Posterior vena cava (tissue), 2 donors: ENCODE results near the gene SEMA5B. TPM values are rescaled to one million over a fixed set of nuclear protein-coding genes. Genes with fewer than 3 reads are reported as not detected.

Source experiments
- DNase-seq: peaks from one replicate; pipeline ENCODE4 v3.0.0-alpha.2; 2020; ENCODE audit warnings: low spot score
- intact Hi-C, 2 donors: fragments of 100-400 bp; cut with DNase I; formaldehyde crosslinking; loops; one replicate each; pipeline versions ENCODE4 v1.14.1 to v1.14.2; 2022 to 2023
- total RNA-seq, 2 donors: library from RNA; stranded (reverse); fragmentation: NEBNext Ultra II Directional; extraction: Animal tissue kit (Norgen Biotek cat#: 25700); gene quantifications; one replicate each; pipeline ENCODE4 v1.2.1, GENCODE V29; 2021
- donor health status: DM: yes; HTN: yes; CAD: no.
- donor health status: DM: yes; HTN: yes; CAD: no.

SEMA5B gene
- total RNA-seq, 2 donors from 2014 or later: 0.93 to 1.3 TPM

DNA sequence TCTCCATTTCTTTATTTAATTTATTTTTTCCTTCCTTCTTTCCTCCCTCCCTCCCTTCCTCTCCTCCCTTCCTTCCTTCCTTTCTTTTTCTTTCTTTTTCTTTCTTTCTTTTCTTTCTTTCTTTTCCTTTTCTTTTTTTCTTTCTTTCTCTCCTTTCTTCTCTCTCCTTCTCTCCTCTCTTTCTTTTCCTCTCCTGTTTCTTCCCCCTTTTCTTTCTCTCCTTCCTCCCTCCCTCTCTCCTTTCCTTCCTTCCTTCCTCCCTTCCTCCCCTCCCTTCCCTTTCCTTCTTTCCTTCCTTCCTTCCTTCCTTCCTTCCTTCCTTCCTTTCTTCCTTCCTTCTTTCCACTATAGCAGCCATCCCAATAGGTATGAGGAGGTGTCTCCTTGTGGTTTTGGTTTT, 32.5 kb upstream of the SEMA5B start:
- no peak for DNase-seq
- intact Hi-C loops: no loop called here

- DNase-seq: no peak
- intact Hi-C loops: no loop called here
These were observed 30.9 kb upstream of the SEMA5B start for GRCh38 chr3:123058505-123058904.

DNA sequence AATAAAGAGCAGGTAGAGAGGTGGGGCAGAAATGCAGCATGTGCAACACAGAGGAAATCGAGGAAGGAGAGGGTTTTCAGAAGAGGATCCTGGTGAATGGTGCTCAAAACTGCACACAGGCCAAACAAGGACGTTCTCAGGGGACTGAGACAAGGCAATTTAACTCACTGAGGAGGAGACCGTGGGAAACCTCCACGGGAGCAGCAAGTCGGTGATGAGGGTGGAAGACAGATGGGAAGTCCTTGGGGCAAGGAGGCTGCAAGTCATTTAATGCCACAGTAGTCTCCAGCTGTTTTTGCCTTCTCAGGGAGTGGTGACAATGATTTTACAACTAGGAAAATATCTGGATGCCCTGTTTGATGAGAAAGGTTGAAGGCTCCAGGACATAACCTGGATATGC, 27.8 kb upstream of the SEMA5B start:
- intact Hi-C loops: no loop called here
- no peak for DNase-seq

GRCh38 chr3:123054931-123055330, 27.4 kb upstream of the SEMA5B start:
- intact Hi-C loops: no loop called here

DNA sequence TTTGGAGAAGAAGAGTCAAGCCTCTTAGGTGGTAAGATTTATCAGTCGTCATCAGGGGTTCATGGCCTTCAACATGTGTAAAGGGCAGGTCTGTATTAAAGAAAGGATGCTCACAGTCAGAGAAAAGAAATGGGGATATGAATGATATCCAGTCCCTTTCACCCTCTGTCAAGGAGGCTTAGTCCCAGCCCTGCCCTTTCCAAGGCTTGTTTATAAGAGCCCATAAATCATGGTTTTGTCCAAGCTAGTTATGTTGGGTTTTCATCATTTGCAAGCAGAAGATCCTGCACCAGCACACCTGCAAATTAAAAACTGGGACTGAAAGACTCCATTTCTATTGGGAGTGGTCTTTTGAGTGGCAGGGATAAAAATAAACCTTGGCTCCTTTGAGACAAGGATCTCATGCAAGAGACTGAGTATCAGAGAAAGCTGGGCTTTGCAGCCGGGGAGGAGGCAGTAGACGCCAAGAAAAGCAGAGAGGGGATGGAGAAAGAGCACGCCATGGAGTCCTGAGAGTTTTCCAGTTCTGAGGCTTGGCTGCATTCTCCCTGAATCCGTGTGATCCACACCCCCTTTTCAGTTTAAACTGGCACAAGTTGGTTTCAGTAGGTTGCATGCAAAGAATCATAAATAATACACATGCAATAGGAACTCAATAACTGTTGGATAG, 26.7 kb upstream of the SEMA5B start:
- intact Hi-C loops: no loop called here
- DNase-seq: no peak

More at GRCh38 chr3:123054931-123055330, 27.4 kb upstream of the SEMA5B start:
- no peak for DNase-seq

- DNase-seq: no peak
- intact Hi-C loops: no loop called here
These were observed 25.5 kb upstream of the SEMA5B start for GRCh38 chr3:123053107-123053506.

DNA sequence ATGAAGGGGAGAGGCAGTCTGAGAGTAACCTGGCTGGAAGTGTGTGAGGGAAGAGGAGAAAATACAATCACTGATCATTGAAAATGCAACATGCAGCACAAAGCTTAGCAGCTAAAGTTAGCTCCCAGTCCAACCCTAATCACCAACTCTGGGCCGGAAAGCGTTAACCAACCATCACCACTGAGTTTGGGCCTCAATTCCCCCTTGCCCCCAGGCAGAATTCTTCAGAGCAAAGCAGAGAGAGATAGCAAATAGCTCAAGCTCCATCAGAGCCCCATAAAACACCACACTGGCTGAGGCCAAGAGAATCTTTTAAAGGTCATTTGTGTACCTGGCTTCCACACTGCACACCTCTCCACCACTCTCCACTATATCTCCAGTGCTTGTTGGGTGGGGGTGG, 23.1 kb upstream of the SEMA5B start:
- DNase-seq: no peak
- intact Hi-C loops: no loop called here

DNA sequence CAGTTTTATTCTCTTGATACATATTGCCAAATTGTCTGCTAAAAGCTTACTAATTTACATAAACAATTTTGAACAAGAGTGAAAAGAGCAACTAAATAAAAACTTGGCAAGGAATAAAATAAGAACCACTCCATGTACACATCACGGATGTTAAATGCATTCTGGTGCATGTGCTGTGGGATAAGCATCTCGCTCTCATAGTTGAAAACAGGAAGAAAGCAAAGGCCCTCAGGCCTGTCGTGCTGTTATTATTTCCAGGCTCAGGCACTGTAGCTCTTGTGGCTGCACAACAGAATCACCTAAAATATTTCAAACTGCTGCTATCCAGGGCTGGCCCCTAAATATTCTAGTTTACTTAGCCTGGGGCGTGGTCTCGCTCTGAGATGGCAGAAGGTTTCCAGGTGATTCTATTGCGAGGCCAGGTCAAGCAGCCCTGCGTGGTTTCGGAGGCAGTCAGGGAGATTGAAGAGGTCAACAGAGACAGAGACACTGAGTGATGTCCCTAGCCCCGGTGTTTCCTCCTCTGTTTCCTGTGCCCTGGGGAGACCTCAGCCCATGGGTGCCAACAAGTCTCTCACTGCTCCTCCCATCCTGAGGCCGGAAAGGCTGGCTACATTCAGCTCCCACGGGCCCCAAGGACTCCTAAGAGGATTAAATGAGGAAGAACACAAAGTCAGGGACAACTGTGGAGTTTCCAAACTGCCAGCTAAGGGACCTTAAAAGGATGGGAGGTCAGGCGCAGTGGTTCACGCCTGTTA, 21.1 kb upstream of the SEMA5B start:
- no peak for DNase-seq
- intact Hi-C loops: no loop called here

DNA sequence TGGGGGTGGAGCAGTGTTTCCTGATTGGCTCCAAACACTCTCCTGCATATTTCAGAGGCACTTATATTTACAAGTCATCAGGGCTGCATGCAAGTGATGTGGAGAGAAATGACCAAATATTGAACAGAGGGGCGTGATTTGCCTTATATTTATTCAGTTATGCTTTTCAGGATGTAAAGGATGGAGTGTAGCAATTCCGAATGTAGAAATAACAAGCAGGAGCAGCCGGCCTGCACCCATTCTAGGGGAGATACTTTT, 19.4 kb upstream of the SEMA5B start:
- no peak for DNase-seq

DNA sequence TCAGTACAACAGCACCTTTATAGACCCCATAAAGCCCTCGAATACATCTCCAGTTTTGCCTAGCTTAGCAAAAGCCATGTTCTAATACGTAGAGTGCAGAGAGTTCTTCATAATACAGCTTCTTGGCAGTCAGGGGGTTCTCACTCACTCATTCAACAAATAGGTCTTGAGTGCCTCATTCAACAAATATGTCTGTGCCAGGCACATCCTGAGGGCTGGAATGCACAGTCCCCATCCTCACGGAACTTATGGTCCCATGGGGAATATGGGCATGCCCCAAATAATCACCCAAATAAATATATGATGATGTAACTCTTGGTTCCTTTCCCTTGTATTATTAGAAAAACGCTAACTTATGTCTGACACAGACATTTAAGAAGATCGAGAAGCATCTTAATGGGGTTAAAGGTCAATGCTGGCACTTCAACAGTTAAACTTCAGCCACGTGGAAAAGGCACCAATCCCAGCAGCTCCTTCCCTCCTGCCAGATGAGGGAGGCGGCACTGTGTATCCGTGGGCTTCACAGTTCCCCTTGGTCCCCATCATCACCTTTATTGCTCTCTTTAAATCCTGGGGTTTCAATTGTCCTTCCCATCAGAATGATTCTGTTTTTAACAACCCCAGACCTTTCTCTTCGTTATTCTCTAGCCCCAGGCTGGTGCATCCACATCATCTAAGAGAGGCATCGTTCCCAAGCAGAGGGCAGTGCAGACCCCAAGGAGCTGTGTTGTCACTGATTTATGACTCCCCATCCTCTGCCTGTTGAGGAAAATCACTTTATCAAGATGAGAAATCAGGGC, 18.9 kb upstream of the SEMA5B start:
- no peak for DNase-seq
- intact Hi-C loops: no loop called here

More for the DNA sequence above, 19.4 kb upstream of the SEMA5B start:
- intact Hi-C loops: no loop called here

DNA sequence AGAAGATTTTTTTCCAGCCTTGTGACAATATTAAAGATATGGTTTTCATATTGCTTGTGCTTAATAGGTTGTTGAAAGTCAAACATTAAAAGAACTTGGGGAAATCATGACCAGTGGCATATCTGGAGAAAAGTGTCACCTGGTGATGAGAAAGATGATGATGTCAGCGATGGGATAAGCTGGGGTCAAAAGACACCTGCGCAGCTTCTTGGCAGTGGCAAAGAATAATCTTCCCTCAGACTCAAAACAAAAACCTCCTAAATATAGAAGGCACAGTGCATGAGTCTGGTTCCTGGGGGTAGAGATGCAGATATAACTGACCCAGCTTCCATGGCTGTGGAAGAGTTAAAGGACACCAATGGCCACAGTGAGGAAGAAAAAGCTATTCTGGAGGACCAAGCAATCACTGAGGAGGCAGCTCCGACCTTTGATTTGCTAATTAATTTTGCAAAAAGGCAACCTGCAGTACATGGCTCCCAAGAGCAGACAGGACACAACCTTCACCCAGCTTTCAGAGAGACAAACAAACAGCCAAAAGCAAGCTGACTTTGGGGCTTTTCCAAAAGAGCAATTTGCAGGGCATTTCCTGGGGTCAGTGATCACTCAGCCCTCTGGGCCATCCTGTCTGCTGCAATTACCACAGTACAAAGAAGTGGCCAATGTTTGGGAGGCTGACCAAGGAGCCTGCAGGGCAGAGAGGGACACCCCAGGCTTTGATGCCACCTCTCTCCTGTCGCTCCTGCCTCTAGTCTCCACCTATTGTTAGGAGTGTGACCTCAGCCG, 17.6 kb upstream of the SEMA5B start:
- no peak for DNase-seq
- intact Hi-C loops: no loop called here

DNA sequence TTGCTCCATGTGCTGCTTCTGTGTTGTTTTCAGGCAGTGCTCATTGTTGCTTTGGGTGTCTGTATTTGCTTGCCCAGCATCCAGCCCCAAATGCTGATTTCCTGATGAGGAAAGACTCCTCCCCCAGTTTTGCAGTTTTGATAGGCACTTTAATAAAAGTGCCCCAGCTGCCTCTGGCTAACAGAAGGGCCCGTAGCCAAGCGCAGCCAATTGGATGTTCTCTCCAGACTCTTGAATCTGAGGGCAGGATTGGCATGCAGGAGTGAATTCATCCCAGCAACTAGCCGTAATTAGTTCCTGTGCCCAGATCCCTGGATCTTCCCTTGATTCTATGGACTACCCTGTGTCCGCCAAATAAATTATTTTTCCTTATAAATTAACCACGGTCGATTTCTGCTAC, 14.8 kb upstream of the SEMA5B start:
- no peak for DNase-seq
- intact Hi-C loops: no loop called here

DNA sequence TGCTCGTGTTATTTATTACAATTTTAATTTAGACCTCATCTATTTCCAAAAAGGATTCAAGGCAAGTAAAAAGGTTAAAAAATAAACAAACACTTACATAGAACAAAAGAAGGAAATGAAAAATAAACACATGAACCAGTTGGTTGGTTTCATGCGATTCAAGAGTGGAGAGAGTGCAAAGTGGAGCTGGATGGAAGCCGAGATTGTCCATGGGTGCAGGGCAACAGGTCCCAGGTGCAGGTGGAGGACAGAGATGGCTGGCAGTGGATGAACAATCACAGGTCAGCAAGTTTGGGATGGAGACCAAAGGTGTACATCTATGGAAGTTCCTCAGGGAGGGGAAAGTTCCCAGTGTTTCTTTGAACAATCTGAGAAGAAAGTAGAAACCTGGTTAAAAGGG, 11.6 kb upstream of the SEMA5B start:
- intact Hi-C loops: no loop called here
- DNase-seq: no peak

GRCh38 chr3:123038751-123039150, 11.2 kb upstream of the SEMA5B start:
- intact Hi-C loops: no loop called here
- DNase-seq: no peak

GRCh38 chr3:123037015-123037375, 9.4 kb upstream of the SEMA5B start:
- DNase-seq: no peak
- intact Hi-C loops: no loop called here

GRCh38 chr3:123036352-123037014, 8.9 kb upstream of the SEMA5B start:
- intact Hi-C loops: no loop called here
- DNase-seq: no peak

DNA sequence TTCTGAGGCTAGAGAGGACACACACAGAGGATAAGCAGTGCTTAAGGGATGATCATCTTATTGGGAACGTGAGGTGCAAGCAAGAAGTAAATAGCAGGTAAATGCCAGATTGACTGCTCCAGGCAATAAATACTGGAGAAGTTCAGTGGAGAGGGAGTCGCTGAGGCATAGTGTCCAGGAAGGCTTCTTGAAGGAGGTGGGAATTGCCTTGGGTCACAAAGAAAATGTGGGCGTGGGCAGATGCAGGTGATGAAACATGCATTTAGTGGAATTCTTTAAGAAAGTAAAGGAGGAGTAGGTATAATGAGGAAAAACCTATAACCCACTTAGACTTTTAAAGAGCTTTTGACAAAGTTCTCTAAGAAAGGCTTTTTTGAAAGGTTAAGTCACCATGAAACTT, 7.4 kb upstream of the SEMA5B start:
- intact Hi-C loops: no loop called here
- no peak for DNase-seq

DNA sequence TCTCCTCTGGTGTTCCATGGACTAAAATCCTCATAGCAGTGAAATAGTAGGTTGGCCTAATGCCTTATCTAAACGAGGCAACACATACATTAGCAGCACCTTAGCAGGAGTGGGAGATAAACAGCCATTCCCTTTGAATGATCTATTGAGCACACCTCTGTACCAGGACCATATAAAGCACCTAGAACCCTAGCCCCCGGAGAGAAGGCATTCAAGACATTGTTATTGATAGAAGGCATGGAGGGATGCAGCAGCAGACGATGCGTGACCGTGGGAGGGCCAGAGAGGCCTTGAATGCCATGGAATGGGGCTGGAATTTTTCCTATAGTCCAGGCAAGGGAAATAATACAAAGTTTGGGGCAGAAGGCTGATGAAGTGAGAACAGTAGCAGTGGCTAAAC, 6.6 kb upstream of the SEMA5B start:
- DNase-seq: no peak
- intact Hi-C loops: no loop called here

DNA sequence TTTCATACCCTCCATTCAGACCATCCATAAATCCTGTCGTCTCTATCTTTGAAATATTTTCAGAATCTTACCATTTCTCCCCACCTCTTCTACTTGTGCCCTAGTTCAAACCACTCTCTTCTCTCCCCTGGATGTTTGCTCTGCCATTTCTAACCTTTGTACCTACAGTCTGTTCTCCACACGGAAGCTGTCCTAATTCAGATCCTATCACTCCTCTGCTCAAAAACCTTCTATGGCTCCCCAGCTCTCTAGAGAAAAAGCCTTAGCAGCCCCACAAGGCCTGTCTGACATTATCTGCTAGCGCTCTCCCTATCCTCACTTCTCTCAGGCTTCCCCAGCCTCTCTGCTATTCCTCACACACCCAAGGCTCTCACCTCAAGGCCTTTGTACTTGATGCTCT, 4.5 kb upstream of the SEMA5B start:
- no peak for DNase-seq
- intact Hi-C loops: no loop called here
